Pancreas (tissue), 10 donors: ENCODE measurements around the gene ATAD3C. TPM values are rescaled to one million over a fixed set of nuclear protein-coding genes. Genes with fewer than 3 reads are reported as not detected.

Experiments used
- ATAC-seq, 4 donors: fragments of 200-7000 bp; cut with Tn5 transposase; one replicate each; pipeline versions ENCODE4 v1.8.0 to v1.9.1; 2020; ENCODE audit warnings: mild to moderate bottlenecking in 4 of 4, moderate library complexity in 4 of 4
- DNase-seq, 6 donors: peaks; one replicate each; pipeline ENCODE4 v3.0.0-alpha.2; 2020
- FAIRE-seq: peaks from 2 replicates; lab custom pipeline; 2012; peaks lifted over from hg19 to GRCh38; lab: Jason Lieb, UNC
- H3K27ac ChIP-seq, 4 donors: fragments of 200-600 bp; sonication (generic); 1 replicate in 3 of 4; 2 replicates in 1 of 4; pipeline versions ENCODE4 v1.5.0 to v1.8.0; 2020
- H3K27me3 ChIP-seq, 4 donors: fragments of 200-600 bp; one replicate each; pipeline ENCODE4 v1.8.0; 2021
- H3K36me3 ChIP-seq, 3 donors: fragments of 200-600 bp; sonication (generic) in 1 of 3; one replicate each; pipeline versions ENCODE4 v1.5.0 to v1.8.0; 2020 to 2021
- H3K4me1 ChIP-seq, 3 donors: fragments of 200-600 bp; one replicate each; pipeline ENCODE4 v1.8.0; 2021
- H3K4me3 ChIP-seq, 4 donors: fragments of 200-600 bp; sonication (generic) in 2 of 4; one replicate each; pipeline versions ENCODE4 v1.5.0 to v1.8.0; 2020 to 2021
- H3K9me3 ChIP-seq, 4 donors: fragments of 200-600 bp; one replicate each; pipeline ENCODE4 v1.8.0; 2021
- WGBS, 2 donors: extraction: QIAGEN DNeasy Blood & Tissue Kit; methylation state at CpG; one replicate each; pipeline ENCODE4 v1.1.7; 2013; 5-methylcytosine and 5-hydroxymethylcytosine counted together
- intact Hi-C, 3 donors: fragments of 100-400 bp; cut with DNase I; formaldehyde crosslinking; loops; one replicate each; pipeline versions ENCODE4 v1.11.1 to v1.14.2; 2022
- polyA plus RNA-seq, 2 donors: library from polyadenylated mRNA; stranded (reverse); fragments of 200-250 nt; gene quantifications; one replicate each; pipeline ENCODE4 v1.2.3, GENCODE V29; 2013
- total RNA-seq, 6 donors: library from RNA; stranded (reverse); fragmentation: NEBNext Ultra II Directional in 4 of 6; extraction: Animal tissue kit (Norgen Biotek cat#: 25700) in 4 of 6; gene quantifications; one replicate each; pipeline versions ENCODE4 v1.2.1 to v1.2.4, GENCODE V29; 2021 to 2023
- TF ChIP-seq, protein P1 (sequence below), 4 donors: fragments of 200-600 bp; sonication (generic) in 3 of 4; IDR thresholded peaks; one replicate each; pipeline versions ENCODE4 v1.5.0 to v1.8.0; 2021; ENCODE audit warnings: antibody characterized with exemption in 4 of 4
- donor health status: healthy with polysubstance abuse.
- donor health status: DM: no; HTN: no; CAD: no; lungs with moderate emphysema.
- donor health status: DM: no; HTN: no; CAD: no.
- donor health status: control.
- donor health status: control.
- donor health status: Bipolar disorder and iron deficiency.
- donor health status: DM: yes; HTN: yes; CAD: no.
- donor health status: DM: no; HTN: no; CAD: no.
- donor health status: DM: no; HTN: no; CAD: no.
- donor health status: DM: yes; HTN: yes; CAD: no.

ATAD3C gene
- total and polyA plus RNA-seq, 8 donors = 2.4 to 22.0 (median 7.5) TPM

DNA sequence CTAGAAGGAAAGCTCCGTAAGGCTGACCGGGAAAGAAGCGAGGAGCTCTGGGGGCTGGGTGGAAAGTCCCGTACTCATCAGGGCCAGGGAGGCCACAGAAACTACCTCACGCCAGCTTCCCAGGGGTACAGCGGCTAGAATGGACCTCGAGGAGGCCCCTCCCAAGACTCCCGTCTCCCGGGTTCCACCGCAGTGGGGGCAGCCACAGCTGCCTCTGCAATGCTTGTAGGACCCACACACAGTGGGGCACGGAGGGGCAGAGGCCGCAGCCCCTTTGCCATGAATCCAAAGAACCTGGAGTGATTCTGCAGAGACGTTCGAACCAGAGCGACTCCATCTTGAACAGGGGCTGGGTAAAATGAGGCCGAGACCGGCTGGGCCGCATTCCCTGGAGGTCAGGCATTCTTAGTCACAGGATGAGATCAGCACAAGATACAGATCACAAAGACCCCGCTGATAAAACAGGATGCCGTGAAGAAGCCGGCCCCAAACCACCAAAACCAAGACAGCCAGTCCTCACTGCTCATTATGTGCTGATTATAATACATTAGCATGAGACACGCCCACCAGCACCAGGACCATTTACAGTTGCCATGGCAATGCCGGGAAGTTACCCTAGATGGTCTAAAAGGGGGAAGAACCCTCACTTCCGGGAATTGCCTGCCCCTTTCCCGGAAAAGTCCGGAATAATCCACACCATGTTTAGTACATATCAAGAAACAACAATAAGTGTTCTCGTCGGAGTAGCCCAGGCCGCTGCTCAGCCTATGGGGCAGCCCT, 26.8 kb upstream of the ATAD3C start:
- no peak overlapping the region for H3K27ac ChIP-seq
- H3K4me3 ChIP-seq = no peak overlapping the region
- WGBS, 2 donors = 79% methylated on average over 29 of the region's 29 CpGs
- H3K4me1 ChIP-seq = peaks cover 0 to 14% (median 4%) of the 10 kb centered on the region in 3 donors
- DNase-seq (peak in 2 of 6 donors; percentile 12 to 53), FAIRE-seq (no peak), ATAC-seq (no peak)
- TF ChIP-seq, protein P1, sequence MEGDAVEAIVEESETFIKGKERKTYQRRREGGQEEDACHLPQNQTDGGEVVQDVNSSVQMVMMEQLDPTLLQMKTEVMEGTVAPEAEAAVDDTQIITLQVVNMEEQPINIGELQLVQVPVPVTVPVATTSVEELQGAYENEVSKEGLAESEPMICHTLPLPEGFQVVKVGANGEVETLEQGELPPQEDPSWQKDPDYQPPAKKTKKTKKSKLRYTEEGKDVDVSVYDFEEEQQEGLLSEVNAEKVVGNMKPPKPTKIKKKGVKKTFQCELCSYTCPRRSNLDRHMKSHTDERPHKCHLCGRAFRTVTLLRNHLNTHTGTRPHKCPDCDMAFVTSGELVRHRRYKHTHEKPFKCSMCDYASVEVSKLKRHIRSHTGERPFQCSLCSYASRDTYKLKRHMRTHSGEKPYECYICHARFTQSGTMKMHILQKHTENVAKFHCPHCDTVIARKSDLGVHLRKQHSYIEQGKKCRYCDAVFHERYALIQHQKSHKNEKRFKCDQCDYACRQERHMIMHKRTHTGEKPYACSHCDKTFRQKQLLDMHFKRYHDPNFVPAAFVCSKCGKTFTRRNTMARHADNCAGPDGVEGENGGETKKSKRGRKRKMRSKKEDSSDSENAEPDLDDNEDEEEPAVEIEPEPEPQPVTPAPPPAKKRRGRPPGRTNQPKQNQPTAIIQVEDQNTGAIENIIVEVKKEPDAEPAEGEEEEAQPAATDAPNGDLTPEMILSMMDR (IDR thresholded peaks at IDR 0.05) = no peak
- H3K36me3 ChIP-seq = no peaks in the 10 kb centered on the region
- intact Hi-C loops = no loop called here
- H3K9me3 ChIP-seq = no peaks in the 10 kb centered on the region
- H3K27me3 ChIP-seq = no peaks in the 10 kb centered on the region

DNA sequence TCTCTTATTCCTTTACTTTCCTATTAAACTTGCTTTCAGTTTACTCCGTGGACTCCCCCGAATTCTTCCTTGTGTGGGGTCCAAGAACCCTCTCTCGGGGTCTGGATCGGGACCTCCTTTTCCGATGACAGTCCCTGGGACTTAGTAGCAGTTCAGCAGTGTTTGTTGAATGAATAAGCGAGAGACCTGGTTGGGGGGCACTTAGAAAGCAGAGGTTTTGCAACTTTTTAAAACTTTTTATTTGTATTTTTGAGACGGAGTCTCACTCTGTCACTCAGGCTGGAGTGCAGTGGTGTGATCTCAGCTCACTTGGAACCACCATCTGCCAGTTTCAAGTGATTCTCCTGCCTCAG, 26.3 kb upstream of the ATAD3C start:
- FAIRE-seq = no peak
- Histone ChIP-seq H3K27me3 (no peaks in the 10 kb centered on the region), H3K27ac (no peak overlapping the region), H3K9me3 (no peaks in the 10 kb centered on the region), H3K4me1 (peaks cover 0 to 11% (median 2%) of the 10 kb centered on the region in 3 donors), H3K36me3 (no peaks in the 10 kb centered on the region), H3K4me3 (no peak overlapping the region)
- intact Hi-C loops = no loop called here
- ATAC-seq = no peak
- DNase-seq = no peak
- 87 to 93% methylated on average over 7 of the region's 7 CpGs for WGBS, 2 donors
- TF ChIP-seq, protein P1 (IDR thresholded peaks at IDR 0.05) = no peak

DNA sequence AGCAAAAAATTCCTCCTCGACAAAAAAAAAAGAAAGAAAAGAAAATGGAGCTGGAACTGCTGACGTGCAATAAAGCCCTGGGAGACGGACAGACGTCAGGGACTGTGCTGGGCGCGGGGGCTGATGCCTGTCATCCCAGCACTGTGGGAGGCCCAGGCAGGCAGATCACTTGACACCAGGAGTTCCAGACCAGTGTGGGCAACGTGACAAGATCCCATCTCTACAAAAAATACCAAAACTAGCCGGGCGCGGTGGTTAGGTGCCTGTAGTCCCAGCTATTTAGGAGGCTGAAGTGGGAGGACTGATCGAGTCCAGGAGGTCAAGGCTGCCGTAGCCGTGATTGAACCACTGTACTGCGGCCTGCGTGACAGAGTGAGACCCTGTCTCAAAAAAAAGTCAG, 24.8 kb upstream of the ATAD3C start:
- DNase-seq (peak in 1 of 6 donors; percentile 17), FAIRE-seq (no peak), ATAC-seq (no peak)
- no peaks in the 10 kb centered on the region for H3K27me3 ChIP-seq
- WGBS, 2 donors = 88 to 90% methylated on average over 15 of the region's 15 CpGs
- H3K9me3 ChIP-seq = no peaks in the 10 kb centered on the region
- no peak overlapping the region for H3K27ac ChIP-seq
- H3K4me1 ChIP-seq = peaks cover 3 to 8% (median 6%) of the 10 kb centered on the region in 3 donors
- no peak overlapping the region for H3K4me3 ChIP-seq
- intact Hi-C loops = no loop called here
- TF ChIP-seq, protein P1 (IDR thresholded peaks at IDR 0.05) = no peak
- no peaks in the 10 kb centered on the region for H3K36me3 ChIP-seq

DNA sequence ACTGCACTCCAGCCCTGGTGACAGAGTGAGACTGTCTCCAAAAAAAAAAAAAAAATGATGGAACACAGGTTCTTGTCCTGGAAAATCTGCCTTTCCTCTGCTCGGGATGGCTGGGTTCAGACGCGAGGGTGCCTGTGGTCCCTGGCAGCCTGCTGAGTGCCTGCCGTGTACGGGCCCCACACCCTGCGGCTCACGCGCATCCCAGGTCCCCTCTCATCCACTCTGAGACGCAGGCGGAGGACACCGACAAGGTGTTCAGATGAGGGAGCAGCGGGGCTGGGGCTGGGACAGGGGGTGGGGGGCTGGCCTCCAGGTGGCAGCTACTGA, 24.1 kb upstream of the ATAD3C start:
- H3K9me3 ChIP-seq = no peaks in the 10 kb centered on the region
- no peaks in the 10 kb centered on the region for H3K27me3 ChIP-seq
- no peak for FAIRE-seq
- no peak overlapping the region for H3K4me3 ChIP-seq
- WGBS, 2 donors = 88 to 91% methylated on average over 12 of the region's 12 CpGs
- no peak overlapping the region for H3K27ac ChIP-seq
- no peak for DNase-seq
- H3K36me3 ChIP-seq = no peaks in the 10 kb centered on the region
- peaks cover 9 to 13% (median 12%) of the 10 kb centered on the region in 3 donors for H3K4me1 ChIP-seq
- intact Hi-C loops = no loop called here
- no peak for ATAC-seq
- TF ChIP-seq, protein P1 (IDR thresholded peaks at IDR 0.05) = no peak
